OCI-LY1 (cell line): ENCODE measurements around the gene ATP6V1G2.

Experiments used
- H2AFZ ChIP-seq: fragments of 200-600 bp; sonication (generic), shearing (Covaris generic); 2 replicates; pipeline ENCODE4 v1.6.0; 2014; ENCODE audit warnings: antibody characterized with exemption, mild to moderate bottlenecking, low read length
- H3F3A ChIP-seq: fragments of 200-600 bp; sonication (generic), shearing (Covaris generic); 2 replicates; pipeline ENCODE4 v1.6.0; 2014; ENCODE audit warnings: mild to moderate bottlenecking, antibody characterized with exemption, low read length, moderate library complexity; ENCODE audit not compliant: insufficient read depth
- H3K27ac ChIP-seq: fragments of 200-600 bp; sonication (generic); 2 replicates; pipeline ENCODE4 v1.5.1; 2014; ENCODE audit warnings: low read length, mixed run types, mild to moderate bottlenecking, low read depth; ENCODE audit not compliant: poor library complexity, severe bottlenecking
- H3K27me3 ChIP-seq: fragments of 200-600 bp; sonication (generic); 2 replicates; pipeline ENCODE4 v1.6.0; 2014; ENCODE audit warnings: antibody characterized with exemption, mild to moderate bottlenecking, low read length, moderate library complexity; ENCODE audit not compliant: insufficient read depth
- H3K36me3 ChIP-seq: fragments of 200-600 bp; sonication (generic); 2 replicates; pipeline ENCODE4 v1.6.1; 2014; ENCODE audit warnings: mild to moderate bottlenecking, antibody characterized with exemption, low read length, moderate library complexity, mixed read lengths; ENCODE audit not compliant: insufficient read depth
- H3K4me1 ChIP-seq: fragments of 200-600 bp; sonication (generic); 2 replicates; pipeline ENCODE4 v1.5.1; 2014; ENCODE audit warnings: mild to moderate bottlenecking, low read length, moderate library complexity; ENCODE audit not compliant: insufficient read depth, severe bottlenecking
- H3K4me2 ChIP-seq: fragments of 200-600 bp; sonication (generic), shearing (Covaris generic); 2 replicates; pipeline ENCODE4 v1.6.1; 2014; ENCODE audit warnings: low read length
- H3K4me3 ChIP-seq: fragments of 200-600 bp; sonication (generic); 2 replicates; pipeline ENCODE4 v1.5.1; 2014; ENCODE audit warnings: low read length, low read depth, mild to moderate bottlenecking, mixed read lengths; ENCODE audit not compliant: poor library complexity, severe bottlenecking
- H3K79me2 ChIP-seq: fragments of 200-600 bp; shearing (Covaris generic); 2 replicates; pipeline ENCODE4 v1.6.1; 2016; ENCODE audit warnings: mixed run types, low read length, mixed read lengths; ENCODE audit not compliant: insufficient read depth
- H3K9ac ChIP-seq: fragments of 200-600 bp; sonication (generic), shearing (Covaris generic); 2 replicates; pipeline ENCODE4 v1.6.1; 2014; ENCODE audit warnings: mild to moderate bottlenecking, low read length, mixed read lengths
- H3K9me2 ChIP-seq: fragments of 200-600 bp; sonication (generic), shearing (Covaris generic); 2 replicates; pipeline ENCODE4 v1.6.1; 2014; ENCODE audit warnings: low read depth, mild to moderate bottlenecking, low read length, mixed read lengths
- H3K9me3 ChIP-seq: fragments of 200-600 bp; shearing (Covaris generic); 2 replicates; pipeline ENCODE4 v1.6.1; 2014; ENCODE audit warnings: low read length, mixed read lengths
- H4K20me1 ChIP-seq: fragments of 200-600 bp; sonication (generic), shearing (Covaris generic); 2 replicates; pipeline ENCODE4 v1.6.0; 2016; ENCODE audit warnings: mild to moderate bottlenecking, low read length; ENCODE audit not compliant: insufficient read depth
- EZH2 ChIP-seq: fragments of 200-600 bp; sonication (generic), shearing (Covaris generic); IDR thresholded peaks from 2 replicates; pipeline ENCODE4 v1.8.0; 2017; ENCODE audit warnings: borderline replicate concordance, mixed run types, mild to moderate bottlenecking, antibody characterized with exemption, low read length, moderate library complexity, mixed read lengths
- TF ChIP-seq, protein P1 (sequence below): fragments of 200-600 bp; sonication (generic), shearing (Covaris generic); IDR thresholded peaks from 2 replicates; pipeline ENCODE4 v1.5.1; 2017; ENCODE audit warnings: mild to moderate bottlenecking, antibody characterized with exemption, low read length, moderate library complexity, mixed read lengths

Gene ATP6V1G2

DNA sequence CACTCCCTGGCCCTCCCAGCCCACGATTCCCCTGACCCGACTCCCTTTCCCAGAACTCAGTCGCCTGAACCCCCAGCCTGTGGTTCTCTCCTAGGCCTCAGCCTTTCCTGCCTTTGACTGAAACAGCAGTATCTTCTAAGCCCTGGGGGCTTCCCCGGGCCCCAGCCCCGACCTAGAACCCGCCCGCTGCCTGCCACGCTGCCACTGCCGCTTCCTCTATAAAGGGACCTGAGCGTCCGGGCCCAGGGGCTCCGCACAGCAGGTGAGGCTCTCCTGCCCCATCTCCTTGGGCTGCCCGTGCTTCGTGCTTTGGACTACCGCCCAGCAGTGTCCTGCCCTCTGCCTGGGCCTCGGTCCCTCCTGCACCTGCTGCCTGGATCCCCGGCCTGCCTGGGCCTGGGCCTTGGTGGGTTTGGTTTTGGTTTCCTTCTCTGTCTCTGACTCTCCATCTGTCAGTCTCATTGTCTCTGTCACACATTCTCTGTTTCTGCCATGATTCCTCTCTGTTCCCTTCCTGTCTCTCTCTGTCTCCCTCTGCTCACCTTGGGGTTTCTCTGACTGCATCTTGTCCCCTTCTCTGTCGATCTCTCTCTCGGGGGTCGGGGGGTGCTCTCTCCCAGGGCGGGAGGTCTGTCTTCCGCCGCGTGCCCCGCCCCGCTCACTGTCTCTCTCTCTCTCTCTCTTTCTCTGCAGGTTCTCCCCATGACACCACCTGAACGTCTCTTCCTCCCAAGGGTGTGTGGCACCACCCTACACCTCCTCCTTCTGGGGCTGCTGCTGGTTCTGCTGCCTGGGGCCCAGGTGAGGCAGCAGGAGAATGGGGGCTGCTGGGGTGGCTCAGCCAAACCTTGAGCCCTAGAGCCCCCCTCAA lies 25.9 kb upstream of the ATP6V1G2 start, which contains the start of gene LTA:
Gene LTA (plus strand): TSS at position 249 of the 871 bp plus-strand sequence. CDS start 454 bp downstream, at position 703.
- Histone ChIP-seq H3K27ac (peak within 1 kb of the TSS; percentile 54), H2AFZ (no peak within 1 kb of the TSS; the same call in 1 of the 2 replicates), H4K20me1 (no peaks in the 10 kb centered on the region), H3K9ac (peak within 1 kb of the TSS; percentile 67), H3K4me2 (peak within 1 kb of the TSS; percentile 66), H3K9me2 (no peaks in the 10 kb centered on the region), H3K4me1 (peaks cover 73% of the 10 kb centered on the region), H3K79me2 (no peaks in the 10 kb centered on the region), H3K27me3 (no peaks in the 10 kb centered on the region), H3K9me3 (no peaks in the 10 kb centered on the region), H3F3A (no peaks in the 10 kb centered on the region), H3K4me3 (peak within 1 kb of the TSS; percentile 57), H3K36me3 (no peaks in the 10 kb centered on the region)
- TF ChIP-seq, protein P1, sequence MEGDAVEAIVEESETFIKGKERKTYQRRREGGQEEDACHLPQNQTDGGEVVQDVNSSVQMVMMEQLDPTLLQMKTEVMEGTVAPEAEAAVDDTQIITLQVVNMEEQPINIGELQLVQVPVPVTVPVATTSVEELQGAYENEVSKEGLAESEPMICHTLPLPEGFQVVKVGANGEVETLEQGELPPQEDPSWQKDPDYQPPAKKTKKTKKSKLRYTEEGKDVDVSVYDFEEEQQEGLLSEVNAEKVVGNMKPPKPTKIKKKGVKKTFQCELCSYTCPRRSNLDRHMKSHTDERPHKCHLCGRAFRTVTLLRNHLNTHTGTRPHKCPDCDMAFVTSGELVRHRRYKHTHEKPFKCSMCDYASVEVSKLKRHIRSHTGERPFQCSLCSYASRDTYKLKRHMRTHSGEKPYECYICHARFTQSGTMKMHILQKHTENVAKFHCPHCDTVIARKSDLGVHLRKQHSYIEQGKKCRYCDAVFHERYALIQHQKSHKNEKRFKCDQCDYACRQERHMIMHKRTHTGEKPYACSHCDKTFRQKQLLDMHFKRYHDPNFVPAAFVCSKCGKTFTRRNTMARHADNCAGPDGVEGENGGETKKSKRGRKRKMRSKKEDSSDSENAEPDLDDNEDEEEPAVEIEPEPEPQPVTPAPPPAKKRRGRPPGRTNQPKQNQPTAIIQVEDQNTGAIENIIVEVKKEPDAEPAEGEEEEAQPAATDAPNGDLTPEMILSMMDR = no peak; the same call in 1 of the 2 replicates
- no peak for TF ChIP-seq EZH2

- H3K9ac ChIP-seq = no peak overlapping the region
- peaks cover 52% of the 10 kb centered on the region for H3K4me1 ChIP-seq
- no peaks in the 10 kb centered on the region for H3K9me3 ChIP-seq
- H3K36me3 ChIP-seq = no peaks in the 10 kb centered on the region
- no peak overlapping the region for H3K27ac ChIP-seq
- no peak for TF ChIP-seq EZH2
- TF ChIP-seq, protein P1 = no peak
- H3F3A ChIP-seq = no peaks in the 10 kb centered on the region
- H4K20me1 ChIP-seq = no peaks in the 10 kb centered on the region
- no peaks in the 10 kb centered on the region for H3K27me3 ChIP-seq
- no peak overlapping the region for H3K4me3 ChIP-seq
- peak overlapping the region; percentile 10; the same call in 1 of the 2 replicates for H3K4me2 ChIP-seq
- H2AFZ ChIP-seq = no peak overlapping the region
- no peaks in the 10 kb centered on the region for H3K79me2 ChIP-seq
- no peaks in the 10 kb centered on the region for H3K9me2 ChIP-seq
Measured at GRCh38 chr6:31569861-31570536, 23.6 kb upstream of the ATP6V1G2 start.

- no peaks in the 10 kb centered on the region for H3K9me3 ChIP-seq
- H3K27ac ChIP-seq = no peak overlapping the region
- H3K27me3 ChIP-seq = no peaks in the 10 kb centered on the region
- no peak overlapping the region for H3K4me3 ChIP-seq
- no peaks in the 10 kb centered on the region for H4K20me1 ChIP-seq
- H3F3A ChIP-seq = no peaks in the 10 kb centered on the region
- 0 out of 2 replicates have a peak overlapping the region, but pooled peaks have one; percentile 18 for H3K4me2 ChIP-seq
- peaks cover 49% of the 10 kb centered on the region for H3K4me1 ChIP-seq
- no peak overlapping the region for H3K9ac ChIP-seq
- H2AFZ ChIP-seq = no peak overlapping the region
- H3K79me2 ChIP-seq = no peaks in the 10 kb centered on the region
- no peaks in the 10 kb centered on the region for H3K36me3 ChIP-seq
- no peaks in the 10 kb centered on the region for H3K9me2 ChIP-seq
- TF ChIP-seq, protein P1 = no peak
- TF ChIP-seq EZH2 = no peak
Measured at GRCh38 chr6:31568537-31568961, 22.1 kb upstream of the ATP6V1G2 start.
